Stomach smooth muscle (tissue), 2 donors: ENCODE results near the gene EXOC2.

Experiments used
- H3K27ac ChIP-seq: one replicate; pipeline ENCODE4 v1.7.0; 2013; ENCODE audit warnings: mild to moderate bottlenecking, low read length, inconsistent platforms
- H3K27me3 ChIP-seq, 2 donors: one replicate each; pipeline ENCODE4 v1.7.0; 2013; ENCODE audit warnings: low read length in 2 of 2; ENCODE audit not compliant: insufficient read depth in 2 of 2, control insufficient read depth in 1 of 2
- H3K36me3 ChIP-seq, 2 donors: one replicate each; pipeline ENCODE4 v1.7.0; 2013; ENCODE audit warnings: low read length in 2 of 2; ENCODE audit not compliant: control insufficient read depth in 2 of 2, insufficient read depth in 2 of 2
- H3K4me1 ChIP-seq: one replicate; pipeline ENCODE4 v1.7.0; 2013; ENCODE audit warnings: low read length; ENCODE audit not compliant: control insufficient read depth, insufficient read depth
- H3K4me3 ChIP-seq, 2 donors: one replicate each; pipeline ENCODE4 v1.7.0; 2013; ENCODE audit warnings: low read length in 2 of 2
- H3K9ac ChIP-seq, 2 donors: one replicate each; pipeline ENCODE4 v1.7.0; 2013; ENCODE audit warnings: low read length in 2 of 2, mild to moderate bottlenecking in 1 of 2
- H3K9me3 ChIP-seq, 2 donors: one replicate each; pipeline ENCODE4 v1.7.0; 2013; ENCODE audit warnings: low read length in 2 of 2; ENCODE audit not compliant: control insufficient read depth in 2 of 2
- donor health status: healthy.
- donor health status: Pancreatic carcinoma.

EXOC2 gene

GRCh38 chr6:558959-559358, 134.0 kb downstream of the EXOC2 start:
- Histone ChIP-seq H3K27ac (no peak overlapping the region), H3K36me3 (peaks cover 25 to 33% of the 10 kb centered on the region in 2 donors), H3K4me3 (no peak overlapping the region), H3K9me3 (no peaks in the 10 kb centered on the region), H3K4me1 (no peaks in the 10 kb centered on the region), H3K9ac (no peak overlapping the region), H3K27me3 (no peaks in the 10 kb centered on the region)

- Histone ChIP-seq H3K27ac (no peak overlapping the region), H3K36me3 (peaks cover 23 to 35% of the 10 kb centered on the region in 2 donors), H3K27me3 (no peaks in the 10 kb centered on the region), H3K9me3 (no peaks in the 10 kb centered on the region), H3K9ac (no peak overlapping the region), H3K4me3 (no peak overlapping the region), H3K4me1 (no peaks in the 10 kb centered on the region)
Measured at GRCh38 chr6:558089-558488, 134.8 kb downstream of the EXOC2 start.

GRCh38 chr6:551829-552350, 141.0 kb downstream of the EXOC2 start:
- Histone ChIP-seq H3K9ac (no peak overlapping the region), H3K36me3 (peaks cover 20 to 30% of the 10 kb centered on the region in 2 donors), H3K4me1 (no peaks in the 10 kb centered on the region), H3K27ac (no peak overlapping the region), H3K4me3 (no peak overlapping the region), H3K9me3 (no peaks in the 10 kb centered on the region), H3K27me3 (no peaks in the 10 kb centered on the region)

GRCh38 chr6:551405-551804, 141.5 kb downstream of the EXOC2 start:
- H3K27me3 ChIP-seq, result no peaks in the 10 kb centered on the region
- H3K9ac ChIP-seq, result no peak overlapping the region
- no peaks in the 10 kb centered on the region for H3K4me1 ChIP-seq
- H3K27ac ChIP-seq, result no peak overlapping the region
- H3K4me3 ChIP-seq, result no peak overlapping the region
- H3K9me3 ChIP-seq, result no peaks in the 10 kb centered on the region
- H3K36me3 ChIP-seq, result peaks cover 20 to 31% of the 10 kb centered on the region in 2 donors

- H3K4me3 ChIP-seq, result no peak overlapping the region
- H3K4me1 ChIP-seq, result no peaks in the 10 kb centered on the region
- no peaks in the 10 kb centered on the region for H3K9me3 ChIP-seq
- no peaks in the 10 kb centered on the region for H3K27me3 ChIP-seq
- peaks cover 15 to 28% of the 10 kb centered on the region in 2 donors for H3K36me3 ChIP-seq
- no peak overlapping the region for H3K27ac ChIP-seq
- no peak overlapping the region for H3K9ac ChIP-seq
Measured at GRCh38 chr6:549906-550305, 143.0 kb downstream of the EXOC2 start.

GRCh38 chr6:548517-548916, 144.4 kb downstream of the EXOC2 start:
- H3K27me3 ChIP-seq, result no peaks in the 10 kb centered on the region
- no peak overlapping the region for H3K9ac ChIP-seq
- H3K36me3 ChIP-seq, result peaks cover 19 to 32% of the 10 kb centered on the region in 2 donors
- H3K9me3 ChIP-seq, result no peaks in the 10 kb centered on the region
- no peaks in the 10 kb centered on the region for H3K4me1 ChIP-seq
- H3K27ac ChIP-seq, result no peak overlapping the region
- no peak overlapping the region for H3K4me3 ChIP-seq

GRCh38 chr6:548091-548490, 144.8 kb downstream of the EXOC2 start:
- no peaks in the 10 kb centered on the region for H3K9me3 ChIP-seq
- H3K36me3 ChIP-seq, result peaks cover 19 to 33% of the 10 kb centered on the region in 2 donors
- no peak overlapping the region for H3K4me3 ChIP-seq
- no peak overlapping the region for H3K9ac ChIP-seq
- no peaks in the 10 kb centered on the region for H3K4me1 ChIP-seq
- H3K27ac ChIP-seq, result no peak overlapping the region
- H3K27me3 ChIP-seq, result no peaks in the 10 kb centered on the region

GRCh38 chr6:540490-540889, 152.4 kb downstream of the EXOC2 start:
- Histone ChIP-seq H3K9me3 (peaks cover 0 to 4% of the 10 kb centered on the region in 2 donors), H3K36me3 (peaks cover 16 to 20% of the 10 kb centered on the region in 2 donors), H3K27me3 (no peaks in the 10 kb centered on the region), H3K9ac (no peak overlapping the region), H3K27ac (no peak overlapping the region), H3K4me3 (no peak overlapping the region), H3K4me1 (no peaks in the 10 kb centered on the region)

- peaks cover 4% of the 10 kb centered on the region for H3K4me1 ChIP-seq
- no peak overlapping the region for H3K9ac ChIP-seq
- H3K4me3 ChIP-seq, result no peak overlapping the region
- no peak overlapping the region for H3K27ac ChIP-seq
- H3K9me3 ChIP-seq, result peaks cover 0 to 4% of the 10 kb centered on the region in 2 donors
- peaks cover 3 to 8% of the 10 kb centered on the region in 2 donors for H3K36me3 ChIP-seq
- H3K27me3 ChIP-seq, result no peaks in the 10 kb centered on the region
Measured at GRCh38 chr6:537114-537513, 155.8 kb downstream of the EXOC2 start.

GRCh38 chr6:530425-530824, 162.5 kb downstream of the EXOC2 start:
- Histone ChIP-seq H3K27ac (no peak overlapping the region), H3K4me3 (no peak overlapping the region), H3K4me1 (peaks cover 4% of the 10 kb centered on the region), H3K36me3 (peaks cover 2 to 8% of the 10 kb centered on the region in 2 donors), H3K9ac (no peak overlapping the region), H3K9me3 (no peaks in the 10 kb centered on the region), H3K27me3 (no peaks in the 10 kb centered on the region)

- Histone ChIP-seq H3K4me3 (no peak overlapping the region), H3K27ac (no peak overlapping the region), H3K36me3 (peaks cover 2 to 8% of the 10 kb centered on the region in 2 donors), H3K9me3 (no peaks in the 10 kb centered on the region), H3K4me1 (peaks cover 4% of the 10 kb centered on the region), H3K9ac (no peak overlapping the region), H3K27me3 (no peaks in the 10 kb centered on the region)
Measured at GRCh38 chr6:528989-529388, 163.9 kb downstream of the EXOC2 start.
